ENCODE measurements around the gene HOXC5.

The HOXC5 gene

GRCh38 chr12:53989227-53990113 lies 43.4 kb upstream of the HOXC5 start:
- H3K27me3 ChIP-seq (ENCODE audit: control insufficient read depth in 1 of 2, insufficient read depth in 2 of 2, low read length in 2 of 2) = peaks cover 94 to 99% of the 10 kb centered on the region in 2 donors
- no peak overlapping the region for H3K27ac ChIP-seq (ENCODE audit: low read depth, low read length)
- no peaks in the 10 kb centered on the region for H3K36me3 ChIP-seq (ENCODE audit: control insufficient read depth in 1 of 2, insufficient read depth in 2 of 2, low read length in 2 of 2)
- H3K4me3 ChIP-seq (ENCODE audit: low read depth in 1 of 2, low read length in 2 of 2) = no peak overlapping the region
- no peaks in the 10 kb centered on the region for H3K9me3 ChIP-seq (ENCODE audit: control insufficient read depth in 1 of 2, low read length in 2 of 2)
- H3K9ac ChIP-seq (ENCODE audit: low read depth in 1 of 2, low read length in 2 of 2) = no peak overlapping the region
- H3K4me1 ChIP-seq (ENCODE audit: control insufficient read depth in 1 of 2, insufficient read depth in 2 of 2, low read length in 2 of 2) = peaks cover 7 to 18% of the 10 kb centered on the region in 2 donors

GRCh38 chr12:53990311-53991076 lies 42.4 kb upstream of the HOXC5 start:
- no peak overlapping the region for H3K4me3 ChIP-seq (ENCODE audit: low read depth in 1 of 2, low read length in 2 of 2)
- no peaks in the 10 kb centered on the region for H3K36me3 ChIP-seq (ENCODE audit: control insufficient read depth in 1 of 2, insufficient read depth in 2 of 2, low read length in 2 of 2)
- no peak overlapping the region for H3K9ac ChIP-seq (ENCODE audit: low read depth in 1 of 2, low read length in 2 of 2)
- no peak overlapping the region for H3K27ac ChIP-seq (ENCODE audit: low read depth, low read length)
- H3K4me1 ChIP-seq (ENCODE audit: control insufficient read depth in 1 of 2, insufficient read depth in 2 of 2, low read length in 2 of 2) = peaks cover 17 to 22% of the 10 kb centered on the region in 2 donors
- peaks cover 99 to 100% of the 10 kb centered on the region in 2 donors for H3K27me3 ChIP-seq (ENCODE audit: control insufficient read depth in 1 of 2, insufficient read depth in 2 of 2, low read length in 2 of 2)
- H3K9me3 ChIP-seq (ENCODE audit: control insufficient read depth in 1 of 2, low read length in 2 of 2) = no peaks in the 10 kb centered on the region

- H3K27ac ChIP-seq (ENCODE audit: low read depth, low read length) = no peak overlapping the region
- peaks cover 95 to 100% of the 10 kb centered on the region in 2 donors for H3K27me3 ChIP-seq (ENCODE audit: control insufficient read depth in 1 of 2, insufficient read depth in 2 of 2, low read length in 2 of 2)
- H3K4me3 ChIP-seq (ENCODE audit: low read depth in 1 of 2, low read length in 2 of 2) = no peak overlapping the region
- no peaks in the 10 kb centered on the region for H3K9me3 ChIP-seq (ENCODE audit: control insufficient read depth in 1 of 2, low read length in 2 of 2)
- no peak overlapping the region for H3K9ac ChIP-seq (ENCODE audit: low read depth in 1 of 2, low read length in 2 of 2)
- H3K4me1 ChIP-seq (ENCODE audit: control insufficient read depth in 1 of 2, insufficient read depth in 2 of 2, low read length in 2 of 2) = peaks cover 19 to 21% of the 10 kb centered on the region in 2 donors
- H3K36me3 ChIP-seq (ENCODE audit: control insufficient read depth in 1 of 2, insufficient read depth in 2 of 2, low read length in 2 of 2) = no peaks in the 10 kb centered on the region
Measured at GRCh38 chr12:53991077-53991460, 41.8 kb upstream of the HOXC5 start.

- Histone ChIP-seq H3K9me3 (ENCODE audit: control insufficient read depth in 1 of 2, low read length in 2 of 2) (no peaks in the 10 kb centered on the region), H3K27ac (ENCODE audit: low read depth, low read length) (no peak overlapping the region), H3K36me3 (ENCODE audit: control insufficient read depth in 1 of 2, insufficient read depth in 2 of 2, low read length in 2 of 2) (no peaks in the 10 kb centered on the region), H3K27me3 (ENCODE audit: control insufficient read depth in 1 of 2, insufficient read depth in 2 of 2, low read length in 2 of 2) (peaks cover 95 to 100% of the 10 kb centered on the region in 2 donors), H3K4me1 (ENCODE audit: control insufficient read depth in 1 of 2, insufficient read depth in 2 of 2, low read length in 2 of 2) (peaks cover 19 to 24% of the 10 kb centered on the region in 2 donors), H3K9ac (ENCODE audit: low read depth in 1 of 2, low read length in 2 of 2) (no peak overlapping the region), H3K4me3 (ENCODE audit: low read depth in 1 of 2, low read length in 2 of 2) (no peak overlapping the region)
Measured at GRCh38 chr12:53992377-53992889, 40.4 kb upstream of the HOXC5 start.

- no peak overlapping the region for H3K9ac ChIP-seq (ENCODE audit: low read depth in 1 of 2, low read length in 2 of 2)
- H3K36me3 ChIP-seq (ENCODE audit: control insufficient read depth in 1 of 2, insufficient read depth in 2 of 2, low read length in 2 of 2) = no peaks in the 10 kb centered on the region
- H3K4me3 ChIP-seq (ENCODE audit: low read depth in 1 of 2, low read length in 2 of 2) = no peak overlapping the region
- H3K9me3 ChIP-seq (ENCODE audit: control insufficient read depth in 1 of 2, low read length in 2 of 2) = no peaks in the 10 kb centered on the region
- H3K4me1 ChIP-seq (ENCODE audit: control insufficient read depth in 1 of 2, insufficient read depth in 2 of 2, low read length in 2 of 2) = peaks cover 19 to 24% of the 10 kb centered on the region in 2 donors
- H3K27me3 ChIP-seq (ENCODE audit: control insufficient read depth in 1 of 2, insufficient read depth in 2 of 2, low read length in 2 of 2) = peaks cover 95 to 100% of the 10 kb centered on the region in 2 donors
- peak overlapping the region; percentile 70 for H3K27ac ChIP-seq (ENCODE audit: low read depth, low read length)
Measured at GRCh38 chr12:53993162-53994008, 39.5 kb upstream of the HOXC5 start.

- no peak overlapping the region for H3K4me3 ChIP-seq (ENCODE audit: low read depth in 1 of 2, low read length in 2 of 2)
- H3K36me3 ChIP-seq (ENCODE audit: control insufficient read depth in 1 of 2, insufficient read depth in 2 of 2, low read length in 2 of 2) = no peaks in the 10 kb centered on the region
- H3K27ac ChIP-seq (ENCODE audit: low read depth, low read length) = no peak overlapping the region
- H3K4me1 ChIP-seq (ENCODE audit: control insufficient read depth in 1 of 2, insufficient read depth in 2 of 2, low read length in 2 of 2) = peaks cover 19 to 24% of the 10 kb centered on the region in 2 donors
- H3K27me3 ChIP-seq (ENCODE audit: control insufficient read depth in 1 of 2, insufficient read depth in 2 of 2, low read length in 2 of 2) = peaks cover 95 to 100% of the 10 kb centered on the region in 2 donors
- H3K9ac ChIP-seq (ENCODE audit: low read depth in 1 of 2, low read length in 2 of 2) = no peak overlapping the region
- H3K9me3 ChIP-seq (ENCODE audit: control insufficient read depth in 1 of 2, low read length in 2 of 2) = no peaks in the 10 kb centered on the region
Measured at GRCh38 chr12:53994009-53994263, 38.9 kb upstream of the HOXC5 start.

- no peaks in the 10 kb centered on the region for H3K9me3 ChIP-seq (ENCODE audit: control insufficient read depth in 1 of 2, low read length in 2 of 2)
- H3K4me3 ChIP-seq (ENCODE audit: low read depth in 1 of 2, low read length in 2 of 2) = peak overlapping the region in 1 of 2 donors; percentile 70
- no peaks in the 10 kb centered on the region for H3K36me3 ChIP-seq (ENCODE audit: control insufficient read depth in 1 of 2, insufficient read depth in 2 of 2, low read length in 2 of 2)
- no peak overlapping the region for H3K27ac ChIP-seq (ENCODE audit: low read depth, low read length)
- H3K27me3 ChIP-seq (ENCODE audit: control insufficient read depth in 1 of 2, insufficient read depth in 2 of 2, low read length in 2 of 2) = peaks cover 91 to 100% of the 10 kb centered on the region in 2 donors
- H3K4me1 ChIP-seq (ENCODE audit: control insufficient read depth in 1 of 2, insufficient read depth in 2 of 2, low read length in 2 of 2) = peaks cover 18 to 23% of the 10 kb centered on the region in 2 donors
- no peak overlapping the region for H3K9ac ChIP-seq (ENCODE audit: low read depth in 1 of 2, low read length in 2 of 2)
Measured at GRCh38 chr12:53994264-53995001, 38.4 kb upstream of the HOXC5 start.

- no peaks in the 10 kb centered on the region for H3K36me3 ChIP-seq (ENCODE audit: control insufficient read depth in 1 of 2, insufficient read depth in 2 of 2, low read length in 2 of 2)
- H3K9ac ChIP-seq (ENCODE audit: low read depth in 1 of 2, low read length in 2 of 2) = no peak overlapping the region
- H3K27me3 ChIP-seq (ENCODE audit: control insufficient read depth in 1 of 2, insufficient read depth in 2 of 2, low read length in 2 of 2) = peaks cover 92 to 100% of the 10 kb centered on the region in 2 donors
- H3K27ac ChIP-seq (ENCODE audit: low read depth, low read length) = no peak overlapping the region
- H3K4me1 ChIP-seq (ENCODE audit: control insufficient read depth in 1 of 2, insufficient read depth in 2 of 2, low read length in 2 of 2) = peaks cover 16 to 21% of the 10 kb centered on the region in 2 donors
- peak overlapping the region; percentile 70 to 73 for H3K4me3 ChIP-seq (ENCODE audit: low read depth in 1 of 2, low read length in 2 of 2)
- no peaks in the 10 kb centered on the region for H3K9me3 ChIP-seq (ENCODE audit: control insufficient read depth in 1 of 2, low read length in 2 of 2)
Measured at GRCh38 chr12:53995002-53995377, 37.9 kb upstream of the HOXC5 start.
